IgD-negative memory B cell (primary cell): ENCODE results near the gene KCNIP4. TPM values are rescaled to one million over a fixed set of nuclear protein-coding genes. Genes with fewer than 3 reads are reported as not detected.

Experiments
- H3K27ac Mint-ChIP-seq, 3 donors: one replicate each; pipeline ENCODE4 v1.8.0; 2020 to 2022; ENCODE audit warnings: mild to moderate bottlenecking in 3 of 3, mixed read lengths in 3 of 3, moderate library complexity in 1 of 3
- H3K27me3 Mint-ChIP-seq: one replicate; pipeline ENCODE4 v1.8.0; 2021; ENCODE audit warnings: mixed read lengths
- H3K36me3 Mint-ChIP-seq: one replicate; pipeline ENCODE4 v1.8.0; 2020; ENCODE audit warnings: mild to moderate bottlenecking, mixed read lengths
- H3K4me1 Mint-ChIP-seq, 3 donors: one replicate each; pipeline ENCODE4 v1.8.0; 2020 to 2022; ENCODE audit warnings: mixed read lengths in 3 of 3, mild to moderate bottlenecking in 1 of 3
- H3K4me3 Mint-ChIP-seq, 4 donors: one replicate each; pipeline ENCODE4 v1.8.0; 2020 to 2022; ENCODE audit warnings: mild to moderate bottlenecking in 4 of 4, mixed read lengths in 4 of 4, moderate library complexity in 3 of 4
- H3K9me3 Mint-ChIP-seq, 3 donors: one replicate each; pipeline ENCODE4 v1.8.0; 2020 to 2021; ENCODE audit warnings: mixed read lengths in 3 of 3, mild to moderate bottlenecking in 1 of 3
- polyA plus RNA-seq: library from polyadenylated mRNA; unstranded; fragments of 300-500 nt; fragmentation: Illumina TruSeq; gene quantifications from one replicate; pipeline ENCODE4 v1.2.3, GENCODE V29; 2021

Gene KCNIP4
- polyA plus RNA-seq, 1 donor from 2014 or later: 0.10 TPM

- H3K27ac Mint-ChIP-seq: no peak overlapping the region
- H3K4me3 Mint-ChIP-seq: no peak overlapping the region
- H3K36me3 Mint-ChIP-seq: no peaks in the 10 kb centered on the region
- peaks cover 4% of the 10 kb centered on the region for H3K27me3 Mint-ChIP-seq
- H3K4me1 Mint-ChIP-seq: no peaks in the 10 kb centered on the region
- H3K9me3 Mint-ChIP-seq: no peaks in the 10 kb centered on the region
These were observed 1265.7 kb downstream of the KCNIP4 start for GRCh38 chr4:20682853-20683252.

- H3K4me3 Mint-ChIP-seq: no peak overlapping the region
- H3K36me3 Mint-ChIP-seq: no peaks in the 10 kb centered on the region
- no peaks in the 10 kb centered on the region for H3K4me1 Mint-ChIP-seq
- no peak overlapping the region for H3K27ac Mint-ChIP-seq
- no peaks in the 10 kb centered on the region for H3K9me3 Mint-ChIP-seq
- H3K27me3 Mint-ChIP-seq: peaks cover 6% of the 10 kb centered on the region
These were observed 1267.3 kb downstream of the KCNIP4 start for GRCh38 chr4:20681271-20681670.

DNA sequence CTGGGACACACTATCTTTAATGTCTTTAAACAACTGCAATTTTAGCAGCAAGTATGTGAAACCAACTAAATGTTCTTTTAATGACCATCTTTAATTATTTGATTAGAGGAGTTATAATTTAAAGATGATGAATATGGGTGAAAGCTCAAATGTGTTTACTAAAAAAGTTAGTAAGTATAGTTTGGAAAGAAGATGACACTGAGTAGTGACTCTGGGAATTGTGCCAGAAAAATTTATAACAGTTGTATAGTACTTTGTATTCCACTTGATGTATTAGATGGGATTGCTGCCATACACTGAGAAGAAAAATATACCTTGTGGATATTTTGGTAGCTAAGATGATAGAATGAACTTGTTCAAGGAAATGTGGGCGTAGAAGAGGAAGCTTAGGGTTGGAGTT is 1267.8 kb downstream of the KCNIP4 start:
- H3K27me3 Mint-ChIP-seq: peaks cover 6% of the 10 kb centered on the region
- no peak overlapping the region for H3K27ac Mint-ChIP-seq
- H3K9me3 Mint-ChIP-seq: no peaks in the 10 kb centered on the region
- H3K4me1 Mint-ChIP-seq: no peaks in the 10 kb centered on the region
- H3K4me3 Mint-ChIP-seq: no peak overlapping the region
- H3K36me3 Mint-ChIP-seq: no peaks in the 10 kb centered on the region

DNA sequence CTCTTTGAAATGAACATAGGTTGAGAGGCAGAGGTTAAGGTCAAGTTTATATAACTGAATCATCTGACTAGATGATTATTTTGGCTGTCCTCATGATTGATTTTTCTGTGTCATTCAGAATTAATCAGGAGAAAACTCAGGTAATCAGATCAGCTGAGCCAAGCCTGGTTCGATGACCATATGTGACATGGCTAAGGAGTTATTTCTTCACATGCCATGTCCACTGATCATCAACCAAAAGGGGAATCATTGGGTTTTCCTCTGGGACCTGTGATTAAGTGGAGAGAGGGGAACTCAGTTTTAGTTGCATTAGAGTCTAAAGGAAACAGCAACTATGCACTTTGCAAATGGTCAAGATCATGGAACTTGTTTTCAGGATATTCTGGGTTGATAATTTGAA is 1268.6 kb downstream of the KCNIP4 start:
- Mint-ChIP-seq H3K4me1 (no peaks in the 10 kb centered on the region), H3K27ac (no peak overlapping the region), H3K4me3 (no peak overlapping the region), H3K36me3 (no peaks in the 10 kb centered on the region), H3K9me3 (no peaks in the 10 kb centered on the region), H3K27me3 (peaks cover 6% of the 10 kb centered on the region)
